Measurements from ENCODE around the gene KCNG2. TPM values are rescaled to one million over a fixed set of nuclear protein-coding genes. Genes with fewer than 3 reads are reported as not detected.

Gene KCNG2
- total and polyA plus RNA-seq, 2 of the 8 experiments (the other 6 are each of a cell fraction or from before 2014, with no cell fraction given), result 0.19 to 0.74 TPM

GRCh38 chr18:79926306-79926705 is 128.6 kb downstream of the KCNG2 start:
- no peak for FAIRE-seq
- Histone ChIP-seq H2BK12ac (ENCODE audit: low read depth, low read length) (no peak overlapping the region), H3K36me3 (ENCODE audit: control insufficient read depth in 2 of 4, insufficient read depth in 4 of 4, low read length in 3 of 4) (no peaks in the 10 kb centered on the region; a peak in 1 of 8 replicates), H3K9ac (replicated peaks in 1 of 4; ENCODE audit: extremely low read depth in 1 of 4, low read depth in 3 of 4, low read length in 3 of 4) (no peak overlapping the region), H3K56ac (replicated peaks; ENCODE audit: insufficient read length, low read depth, low read length) (no peak overlapping the region), H3K79me1 (ENCODE audit: low read depth, low read length) (no peaks in the 10 kb centered on the region; the same call in 1 of the 2 replicates), H3K27me3 (replicated peaks in 1 of 4; ENCODE audit: control insufficient read depth in 3 of 4, extremely low read depth in 1 of 4, insufficient read depth in 3 of 4, low read length in 3 of 4) (no peaks in the 10 kb centered on the region), H4K5ac (ENCODE audit: insufficient read length, low read depth, low read length) (no peak overlapping the region), H3K9me3 (ENCODE audit: insufficient read depth in 2 of 2, low read depth in 1 of 2, low read length in 1 of 2) (peaks cover 3 to 14% of the 10 kb centered on the region in 2 experiments; a peak in 2 of 4 replicates), H2AK5ac (ENCODE audit: low read depth, low read length) (no peak overlapping the region), H2AFZ (ENCODE audit: low read length) (no peak overlapping the region), H2BK20ac (ENCODE audit: low read length) (no peak overlapping the region), H3K23ac (ENCODE audit: insufficient read length) (no peak overlapping the region), H4K91ac (replicated peaks; ENCODE audit: insufficient read length, low read length) (no peak overlapping the region), H3K18ac (ENCODE audit: extremely low read depth, low read length) (no peak overlapping the region), H2BK5ac (ENCODE audit: low read depth, low read length) (no peak overlapping the region), H2BK120ac (replicated peaks; ENCODE audit: low read depth, low read length) (no peak overlapping the region), H4K20me1 (replicated peaks in 1 of 2; ENCODE audit: control insufficient read depth in 1 of 2, insufficient read depth in 2 of 2, low read length in 2 of 2) (peaks cover 0 to 5% of the 10 kb centered on the region in 2 experiments), H4K8ac (ENCODE audit: extremely low read depth, insufficient read depth, low read length) (no peak overlapping the region), H3K4me3 (ENCODE audit: extremely low read depth in 1 of 4, insufficient read depth in 2 of 4, low read depth in 3 of 4, low read length in 4 of 4) (no peak overlapping the region), H2BK15ac (ENCODE audit: low read length) (no peak overlapping the region), H3K4me1 (replicated peaks in 1 of 4; ENCODE audit: control insufficient read depth in 3 of 4, insufficient read depth in 4 of 4, low read length in 3 of 4) (no peaks in the 10 kb centered on the region; a peak in 2 of 7 replicates), H3K14ac (ENCODE audit: insufficient read length) (no peak overlapping the region), H3K4me2 (ENCODE audit: insufficient read depth in 1 of 2, low read depth in 2 of 2, low read length in 2 of 2) (no peak overlapping the region), H3K4ac (replicated peaks; ENCODE audit: insufficient read length, low read depth, low read length) (no peak overlapping the region), H3K23me2 (ENCODE audit: low read depth, low read length) (0 out of 2 replicates have a peak, but pooled peaks cover 2% of the 10 kb centered on the region), H3K79me2 (ENCODE audit: control insufficient read depth in 1 of 2, insufficient read depth in 2 of 2, low read length in 2 of 2) (peaks cover 0 to 3% of the 10 kb centered on the region in 2 experiments; a peak in 2 of 4 replicates), H3K27ac (ENCODE audit: low read depth, low read length) (no peak overlapping the region)
- CTCF ChIA-PET (ENCODE audit: partially characterized antibody), result interaction anchor here (0.6 to 1.8 kb wide), 6 partner anchors 8 to 327 kb away, joined by 3 to 5 read pairs (median 4); no protein-coding TSS in a partner anchor
- WGBS, 2 experiments (ENCODE audit: extremely low coverage in 1 of 2, insufficient coverage in 1 of 2, insufficient read length in 1 of 2, insufficient replicate concordance in 2 of 2, low coverage in 1 of 2, low lambda C conversion rate in 2 of 2, missing lambda C conversion rate in 1 of 2), result 85% methylated on average over 11 of the region's 11 CpGs; no CpG with 5 or more reads in 1 of the 2 experiments
- POLR2A ChIA-PET (ENCODE audit: partially characterized antibody), result no interaction called here
- DNase-seq (ENCODE audit: low read depth in 1 of 2, low spot score in 2 of 2), result peak in 1 of 2 experiments; percentile 41
- TF ChIP-seq RAD21 (IDR thresholded peaks at IDR 0.05 in 1 of 2, conservative IDR thresholded peaks at IDR 0.05 in 1 of 2; ENCODE audit: low read depth in 2 of 2, low read length in 2 of 2), result no peak
- no peak for TF ChIP-seq MAX (IDR thresholded peaks at IDR 0.05)
- no peak for TF ChIP-seq SP2 (IDR thresholded peaks at IDR 0.05; ENCODE audit: low read length)
- no peak for TF ChIP-seq SRF (IDR thresholded peaks at IDR 0.05; ENCODE audit: low read depth, low read length)
- no peak for TF ChIP-seq RFX5 (IDR thresholded peaks at IDR 0.05; ENCODE audit: borderline replicate concordance, low read depth, low read length)
- TF ChIP-seq ATF2 (IDR thresholded peaks at IDR 0.05; ENCODE audit: low read length), result no peak
- TF ChIP-seq RBBP5 (IDR thresholded peaks at IDR 0.05; ENCODE audit: borderline replicate concordance, low read depth, low read length), result no peak
- TF ChIP-seq TEAD4 (IDR thresholded peaks at IDR 0.05; ENCODE audit: low read depth, low read length), result no peak
- no peak for TF ChIP-seq GABPA (IDR thresholded peaks at IDR 0.05; ENCODE audit: borderline replicate concordance, insufficient read depth, low read length)
- no peak for TF ChIP-seq CEBPB (IDR thresholded peaks at IDR 0.05; ENCODE audit: low read depth, low read length)
- no peak for TF ChIP-seq FOSL1 (IDR thresholded peaks at IDR 0.05; ENCODE audit: insufficient read depth, low read depth, low read length)
- no peak for TF ChIP-seq CBX5 (IDR thresholded peaks at IDR 0.05; ENCODE audit: low read depth, low read length)

All from H1 (cell line).